KOPT-K1 (cell line): ENCODE results near the gene PLXDC2.

ENCODE experiments used
- H3K27ac ChIP-seq: fragments of 200-600 bp; sonication (generic); 2 replicates; pipeline ENCODE4 v1.5.1; 2016; ENCODE audit warnings: antibody characterized with exemption, mild to moderate bottlenecking, low read depth, low read length; ENCODE audit not compliant: poor library complexity, severe bottlenecking
- H3K36me3 ChIP-seq: fragments of 200-600 bp; sonication (generic); 2 replicates; pipeline ENCODE4 v1.5.1; 2017; ENCODE audit warnings: antibody characterized with exemption, mild to moderate bottlenecking, low read length, moderate library complexity; ENCODE audit not compliant: insufficient read depth
- H3K9me3 ChIP-seq: fragments of 200-600 bp; sonication (generic); 2 replicates; pipeline ENCODE4 v1.5.1; 2017; ENCODE audit warnings: antibody characterized with exemption, low read length, mild to moderate bottlenecking; ENCODE audit not compliant: insufficient read depth, poor library complexity, severe bottlenecking

The PLXDC2 gene

GRCh38 chr10:19902456-19902855, 86.2 kb downstream of the PLXDC2 start:
- H3K27ac ChIP-seq: no peak overlapping the region
- H3K9me3 ChIP-seq: no peaks in the 10 kb centered on the region
- H3K36me3 ChIP-seq: no peaks in the 10 kb centered on the region

- Histone ChIP-seq H3K36me3 (no peaks in the 10 kb centered on the region), H3K9me3 (no peaks in the 10 kb centered on the region), H3K27ac (no peak overlapping the region)
These were observed 88.0 kb downstream of the PLXDC2 start for GRCh38 chr10:19904202-19904661.

GRCh38 chr10:19906108-19906791, 90.0 kb downstream of the PLXDC2 start:
- Histone ChIP-seq H3K27ac (no peak overlapping the region), H3K36me3 (no peaks in the 10 kb centered on the region), H3K9me3 (no peaks in the 10 kb centered on the region)

- H3K36me3 ChIP-seq: no peaks in the 10 kb centered on the region
- no peak overlapping the region for H3K27ac ChIP-seq
- no peaks in the 10 kb centered on the region for H3K9me3 ChIP-seq
These were observed 92.9 kb downstream of the PLXDC2 start for GRCh38 chr10:19908991-19909696.

- no peaks in the 10 kb centered on the region for H3K9me3 ChIP-seq
- no peaks in the 10 kb centered on the region for H3K36me3 ChIP-seq
- no peak overlapping the region for H3K27ac ChIP-seq
These were observed 95.7 kb downstream of the PLXDC2 start for GRCh38 chr10:19911886-19912285.

- Histone ChIP-seq H3K36me3 (no peaks in the 10 kb centered on the region), H3K27ac (no peak overlapping the region), H3K9me3 (no peaks in the 10 kb centered on the region)
These were observed 97.8 kb downstream of the PLXDC2 start for GRCh38 chr10:19913987-19914386.

GRCh38 chr10:19915125-19915524, 98.9 kb downstream of the PLXDC2 start:
- H3K27ac ChIP-seq: no peak overlapping the region
- no peaks in the 10 kb centered on the region for H3K36me3 ChIP-seq
- H3K9me3 ChIP-seq: no peaks in the 10 kb centered on the region

- H3K9me3 ChIP-seq: no peaks in the 10 kb centered on the region
- no peak overlapping the region for H3K27ac ChIP-seq
These were observed 99.6 kb downstream of the PLXDC2 start for GRCh38 chr10:19915816-19916215.

GRCh38 chr10:19917751-19918478, 101.7 kb downstream of the PLXDC2 start:
- H3K9me3 ChIP-seq: no peaks in the 10 kb centered on the region
- no peaks in the 10 kb centered on the region for H3K36me3 ChIP-seq
- no peak overlapping the region for H3K27ac ChIP-seq

More at GRCh38 chr10:19915816-19916215, 99.6 kb downstream of the PLXDC2 start:
- H3K36me3 ChIP-seq: no peaks in the 10 kb centered on the region

- Histone ChIP-seq H3K36me3 (no peaks in the 10 kb centered on the region), H3K9me3 (no peaks in the 10 kb centered on the region), H3K27ac (no peak overlapping the region)
These were observed 102.6 kb downstream of the PLXDC2 start for GRCh38 chr10:19918794-19919193.

GRCh38 chr10:19919671-19920070, 103.4 kb downstream of the PLXDC2 start:
- Histone ChIP-seq H3K9me3 (no peaks in the 10 kb centered on the region), H3K36me3 (no peaks in the 10 kb centered on the region), H3K27ac (no peak overlapping the region)

GRCh38 chr10:19920075-19920726, 104.0 kb downstream of the PLXDC2 start:
- no peak overlapping the region for H3K27ac ChIP-seq
- H3K9me3 ChIP-seq: no peaks in the 10 kb centered on the region
- H3K36me3 ChIP-seq: no peaks in the 10 kb centered on the region

- Histone ChIP-seq H3K36me3 (no peaks in the 10 kb centered on the region), H3K9me3 (no peaks in the 10 kb centered on the region), H3K27ac (no peak overlapping the region)
These were observed 105.3 kb downstream of the PLXDC2 start for GRCh38 chr10:19921300-19922140.

GRCh38 chr10:19922236-19922963, 106.2 kb downstream of the PLXDC2 start:
- Histone ChIP-seq H3K27ac (no peak overlapping the region), H3K36me3 (no peaks in the 10 kb centered on the region), H3K9me3 (no peaks in the 10 kb centered on the region)
